ENCODE results near the gene RTN4IP1. TPM values are rescaled to one million over a fixed set of nuclear protein-coding genes. Genes with fewer than 3 reads are reported as not detected.
"Not testable (repeated sequence)": the region's sequence is repeated elsewhere in the genome, so short reads cannot be mapped to it uniquely, and the experiment has no call there.

The RTN4IP1 gene
- total RNA-seq, 1 experiment from 2014 or later: 11.2 TPM

DNA sequence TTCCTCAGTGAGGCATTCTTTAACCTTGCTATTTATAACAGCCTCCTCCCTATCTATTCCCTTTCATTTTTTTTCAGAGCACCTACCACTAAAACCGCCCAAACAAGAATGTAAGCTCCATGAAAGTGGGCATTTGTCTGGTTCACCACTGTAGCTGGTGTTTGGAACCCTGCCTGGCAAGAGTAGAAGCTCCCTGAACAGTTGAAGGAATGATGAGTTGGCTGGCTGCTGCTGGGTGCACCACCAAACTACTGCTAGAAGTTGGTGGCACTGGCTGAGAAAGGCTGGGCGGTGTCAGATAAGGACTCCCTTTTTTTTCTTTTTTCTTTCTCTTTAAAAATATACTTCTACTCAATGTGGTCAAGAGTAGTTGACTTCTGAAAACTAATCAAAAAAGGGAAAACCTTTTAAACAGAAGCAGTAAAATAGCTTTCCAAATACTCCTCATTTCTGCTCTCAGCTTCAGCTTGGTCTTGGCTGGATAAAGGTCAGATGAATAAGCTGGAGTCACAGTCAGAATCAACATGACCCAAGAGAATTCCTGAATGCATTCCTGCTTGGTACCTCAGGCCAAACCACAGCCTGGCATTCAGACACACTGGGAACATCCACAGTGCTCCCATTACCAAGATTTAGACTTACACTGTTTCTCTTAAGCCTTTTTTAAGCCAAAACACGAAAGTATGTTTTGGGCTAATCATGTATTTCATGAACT, 38.0 kb downstream of the RTN4IP1 start:
- DNase-seq: no peak
- TF ChIP-seq, protein P1, sequence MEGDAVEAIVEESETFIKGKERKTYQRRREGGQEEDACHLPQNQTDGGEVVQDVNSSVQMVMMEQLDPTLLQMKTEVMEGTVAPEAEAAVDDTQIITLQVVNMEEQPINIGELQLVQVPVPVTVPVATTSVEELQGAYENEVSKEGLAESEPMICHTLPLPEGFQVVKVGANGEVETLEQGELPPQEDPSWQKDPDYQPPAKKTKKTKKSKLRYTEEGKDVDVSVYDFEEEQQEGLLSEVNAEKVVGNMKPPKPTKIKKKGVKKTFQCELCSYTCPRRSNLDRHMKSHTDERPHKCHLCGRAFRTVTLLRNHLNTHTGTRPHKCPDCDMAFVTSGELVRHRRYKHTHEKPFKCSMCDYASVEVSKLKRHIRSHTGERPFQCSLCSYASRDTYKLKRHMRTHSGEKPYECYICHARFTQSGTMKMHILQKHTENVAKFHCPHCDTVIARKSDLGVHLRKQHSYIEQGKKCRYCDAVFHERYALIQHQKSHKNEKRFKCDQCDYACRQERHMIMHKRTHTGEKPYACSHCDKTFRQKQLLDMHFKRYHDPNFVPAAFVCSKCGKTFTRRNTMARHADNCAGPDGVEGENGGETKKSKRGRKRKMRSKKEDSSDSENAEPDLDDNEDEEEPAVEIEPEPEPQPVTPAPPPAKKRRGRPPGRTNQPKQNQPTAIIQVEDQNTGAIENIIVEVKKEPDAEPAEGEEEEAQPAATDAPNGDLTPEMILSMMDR (IDR thresholded peaks at IDR 0.05; ENCODE audit: insufficient read depth in 1 of 2, low read depth in 1 of 2, low read length in 1 of 2, severe bottlenecking in 1 of 2, unreplicated experiment in 1 of 2): no peak
- Histone ChIP-seq H3K27me3 (replicated peaks; ENCODE audit: control insufficient read depth, insufficient read depth, low read length) (no peaks in the 10 kb centered on the region), H3K36me3 (ENCODE audit: control insufficient read depth, insufficient read depth, low read length) (no peaks in the 10 kb centered on the region), H3K4me1 (peaks cover 3% of the 10 kb centered on the region; the same call in 1 of the 2 replicates), H3K4me3 (ENCODE audit: low read depth, low read length) (no peak overlapping the region), H3K9me3 (no peaks in the 10 kb centered on the region)
- CTCF ChIA-PET: interaction anchor here (1.6 kb wide), 1 partner anchor 17 kb away, joined by 3 read pairs; no protein-coding TSS in a partner anchor
- no peaks in the 10 kb centered on the region for H3K9me3 Mint-ChIP-seq (ENCODE audit: unreplicated experiment)
- no peaks in the 10 kb centered on the region for H3K27me3 Mint-ChIP-seq (ENCODE audit: insufficient read depth, unreplicated experiment)
- intact Hi-C loops (cut with micrococcal nuclease; ENCODE audit: unreplicated experiment): no loop called here
- peaks cover 6% of the 10 kb centered on the region for H3K36me3 Mint-ChIP-seq (ENCODE audit: insufficient read depth, unreplicated experiment)
- no peak overlapping the region for H3K4me3 Mint-ChIP-seq (ENCODE audit: unreplicated experiment)
- BruUV-seq (replicated peaks): no TSS peak
- no peaks in the 10 kb centered on the region for H3K4me1 Mint-ChIP-seq (ENCODE audit: low read depth, unreplicated experiment)
- POLR2A ChIA-PET: no interaction called here
- no peak overlapping the region for H3K27ac Mint-ChIP-seq (ENCODE audit: unreplicated experiment)

DNA sequence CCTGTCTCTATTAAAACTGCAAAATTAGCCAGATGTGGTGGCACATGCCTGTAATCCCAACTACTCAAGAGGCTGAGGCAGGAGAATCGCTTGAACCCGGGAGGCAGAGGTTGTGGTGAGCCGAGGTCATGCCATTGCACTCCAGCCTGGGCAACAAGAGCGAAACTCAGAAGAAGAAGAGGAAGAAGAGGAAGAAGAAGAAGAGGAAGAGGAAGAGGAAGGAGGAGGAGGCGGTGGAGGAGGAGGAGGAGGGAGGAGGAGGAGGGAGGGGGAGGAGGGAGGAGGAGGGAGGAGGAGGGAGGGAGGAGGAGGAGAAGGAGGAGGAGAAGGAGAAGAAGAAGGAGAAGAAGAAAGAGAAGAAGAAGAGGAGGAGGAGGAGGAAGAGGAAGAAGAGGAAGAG, 40.4 kb downstream of the RTN4IP1 start:
- DNase-seq; BruUV-seq (replicated peaks); H3K9me3 Mint-ChIP-seq (ENCODE audit: unreplicated experiment); H3K4me3 Mint-ChIP-seq (ENCODE audit: unreplicated experiment); intact Hi-C loops (cut with micrococcal nuclease; ENCODE audit: unreplicated experiment); H3K4me3 ChIP-seq (ENCODE audit: low read depth, low read length); H3K36me3 Mint-ChIP-seq (ENCODE audit: insufficient read depth, unreplicated experiment); H3K27me3 Mint-ChIP-seq (ENCODE audit: insufficient read depth, unreplicated experiment); H3K36me3 ChIP-seq (ENCODE audit: control insufficient read depth, insufficient read depth, low read length); H3K27ac Mint-ChIP-seq (ENCODE audit: unreplicated experiment); H3K9me3 ChIP-seq; CTCF ChIA-PET; H3K4me1 ChIP-seq; POLR2A ChIA-PET; H3K4me1 Mint-ChIP-seq (ENCODE audit: low read depth, unreplicated experiment); H3K27me3 ChIP-seq (replicated peaks; ENCODE audit: control insufficient read depth, insufficient read depth, low read length): not testable (repeated sequence)

- peaks cover 6% of the 10 kb centered on the region for H3K36me3 Mint-ChIP-seq (ENCODE audit: insufficient read depth, unreplicated experiment)
- H3K27me3 Mint-ChIP-seq (ENCODE audit: insufficient read depth, unreplicated experiment): no peaks in the 10 kb centered on the region
- Histone ChIP-seq H3K27me3 (replicated peaks; ENCODE audit: control insufficient read depth, insufficient read depth, low read length) (no peaks in the 10 kb centered on the region), H3K9me3 (no peaks in the 10 kb centered on the region), H3K36me3 (ENCODE audit: control insufficient read depth, insufficient read depth, low read length) (no peaks in the 10 kb centered on the region; the same call in 1 of the 2 replicates), H3K4me3 (ENCODE audit: low read depth, low read length) (no peak overlapping the region), H3K4me1 (peaks cover 3% of the 10 kb centered on the region; the same call in 1 of the 2 replicates)
- DNase-seq: no peak
- TF ChIP-seq, protein P1 (IDR thresholded peaks at IDR 0.05; ENCODE audit: insufficient read depth in 1 of 2, low read depth in 1 of 2, low read length in 1 of 2, severe bottlenecking in 1 of 2, unreplicated experiment in 1 of 2): no peak
- BruUV-seq (replicated peaks): no TSS peak
- H3K27ac Mint-ChIP-seq (ENCODE audit: unreplicated experiment): no peak overlapping the region
- ChIA-PET CTCF (interaction anchor here (0.5 kb wide), 1 partner anchor 394 kb away, joined by 3 read pairs; no protein-coding TSS in a partner anchor), POLR2A (no interaction called here)
- intact Hi-C loops (cut with micrococcal nuclease; ENCODE audit: unreplicated experiment): no loop called here
- no peaks in the 10 kb centered on the region for H3K9me3 Mint-ChIP-seq (ENCODE audit: unreplicated experiment)
- no peak overlapping the region for H3K4me3 Mint-ChIP-seq (ENCODE audit: unreplicated experiment)
- H3K4me1 Mint-ChIP-seq (ENCODE audit: low read depth, unreplicated experiment): no peaks in the 10 kb centered on the region
Measured at GRCh38 chr6:106586815-106587415, 42.4 kb downstream of the RTN4IP1 start.
